HEK293 (cell line): ENCODE data around the gene TARBP1.

Experiments used
- BCL11A ChIP-seq: fragments of 450-650 bp; formaldehyde crosslinking; IDR thresholded peaks from 2 replicates; pipeline ENCODE4 v1.5.1; 2016; ENCODE audit warnings: low read depth, missing biosample characterization, missing genetic modification characterization
- BCL11B ChIP-seq: fragments of 450-650 bp; formaldehyde crosslinking; IDR thresholded peaks from 2 replicates; pipeline ENCODE4 v1.5.1; 2016; ENCODE audit warnings: low read depth, missing biosample characterization, missing genetic modification characterization
- FEZF1 ChIP-seq: fragments of 450-650 bp; formaldehyde crosslinking; IDR thresholded peaks from 2 replicates; pipeline ENCODE4 v1.5.1; 2016; ENCODE audit warnings: missing biosample characterization, missing genetic modification characterization
- KLF7 ChIP-seq: fragments of 450-650 bp; formaldehyde crosslinking; IDR thresholded peaks from 2 replicates; pipeline ENCODE4 v1.5.1; 2016; ENCODE audit warnings: missing biosample characterization, missing genetic modification characterization, borderline replicate concordance
- MZF1 ChIP-seq: fragments of 450-650 bp; formaldehyde crosslinking; IDR thresholded peaks from 2 replicates; pipeline ENCODE4 v1.5.1; 2017; ENCODE audit warnings: missing biosample characterization, missing genetic modification characterization, borderline replicate concordance
- SP3 ChIP-seq: fragments of 450-650 bp; formaldehyde crosslinking; IDR thresholded peaks from 2 replicates; pipeline ENCODE4 v1.5.1; 2016; ENCODE audit warnings: missing biosample characterization, missing genetic modification characterization
- SP7 ChIP-seq: fragments of 450-650 bp; formaldehyde crosslinking; IDR thresholded peaks from 2 replicates; pipeline ENCODE4 v1.5.1; 2016; ENCODE audit warnings: missing biosample characterization, missing genetic modification characterization
- ZBTB11 ChIP-seq: fragments of 450-650 bp; formaldehyde crosslinking; conservative IDR thresholded peaks from 2 replicates; pipeline ENCODE4 v1.5.1; 2016; ENCODE audit warnings: low read depth, missing biosample characterization, missing genetic modification characterization
- ZBTB21 ChIP-seq: fragments of 450-650 bp; formaldehyde crosslinking; IDR thresholded peaks from 2 replicates; pipeline ENCODE4 v1.5.1; 2017; ENCODE audit warnings: missing biosample characterization, missing genetic modification characterization
- ZFP37 ChIP-seq: fragments of 450-650 bp; formaldehyde crosslinking; IDR thresholded peaks from 2 replicates; pipeline ENCODE4 v1.5.1; 2016; ENCODE audit warnings: missing biosample characterization, missing genetic modification characterization
- ZNF121 ChIP-seq: fragments of 450-650 bp; formaldehyde crosslinking; IDR thresholded peaks from 2 replicates; pipeline ENCODE4 v1.5.1; 2016; ENCODE audit warnings: missing biosample characterization, missing genetic modification characterization
- ZNF146 ChIP-seq: fragments of 450-650 bp; formaldehyde crosslinking; IDR thresholded peaks from 2 replicates; pipeline ENCODE4 v1.5.1; 2016; ENCODE audit warnings: missing biosample characterization, missing genetic modification characterization
- ZNF221 ChIP-seq: fragments of 450-650 bp; formaldehyde crosslinking; IDR thresholded peaks from 2 replicates; pipeline ENCODE4 v1.5.1; 2017; ENCODE audit warnings: missing biosample characterization, missing genetic modification characterization, borderline replicate concordance
- ZNF26 ChIP-seq: fragments of 450-650 bp; formaldehyde crosslinking; IDR thresholded peaks from 2 replicates; pipeline ENCODE4 v1.5.1; 2016; ENCODE audit warnings: missing biosample characterization, missing genetic modification characterization
- ZNF266 ChIP-seq: fragments of 450-650 bp; formaldehyde crosslinking; IDR thresholded peaks from 2 replicates; pipeline ENCODE4 v1.5.1; 2016; ENCODE audit warnings: missing biosample characterization, missing genetic modification characterization, low read depth
- ZNF292 ChIP-seq: fragments of 450-650 bp; formaldehyde crosslinking; IDR thresholded peaks from 2 replicates; pipeline ENCODE4 v1.5.1; 2016; ENCODE audit warnings: low read depth, missing biosample characterization, missing genetic modification characterization, borderline replicate concordance
- ZNF311 ChIP-seq: fragments of 450-650 bp; formaldehyde crosslinking; IDR thresholded peaks from 2 replicates; pipeline ENCODE4 v1.5.1; 2017; ENCODE audit warnings: missing biosample characterization, missing genetic modification characterization, borderline replicate concordance
- ZNF341 ChIP-seq: fragments of 450-650 bp; formaldehyde crosslinking; IDR thresholded peaks from 2 replicates; pipeline ENCODE4; 2016; ENCODE audit warnings: low read depth, missing biosample characterization, missing genetic modification characterization
- ZNF639 ChIP-seq: fragments of 450-650 bp; formaldehyde crosslinking; IDR thresholded peaks from 2 replicates; pipeline ENCODE4 v1.5.1; 2016; ENCODE audit warnings: missing biosample characterization, missing genetic modification characterization
- ZNF830 ChIP-seq: fragments of 450-650 bp; IDR thresholded peaks from 2 replicates; pipeline ENCODE4 v1.5.0; 2018; ENCODE audit warnings: missing biosample characterization, missing genetic modification characterization, low read depth, mild to moderate bottlenecking, moderate library complexity
- ZSCAN23 ChIP-seq: fragments of 450-650 bp; formaldehyde crosslinking; IDR thresholded peaks from 2 replicates; pipeline ENCODE4 v1.5.1; 2016; ENCODE audit warnings: missing biosample characterization, missing genetic modification characterization
- ZSCAN4 ChIP-seq: fragments of 450-650 bp; formaldehyde crosslinking; IDR thresholded peaks from 2 replicates; pipeline ENCODE4 v1.5.1; 2017; ENCODE audit warnings: missing biosample characterization, missing genetic modification characterization
- TF ChIP-seq, protein P1 (sequence below): fragments of 450-650 bp; formaldehyde crosslinking; optimal IDR thresholded peaks from 2 replicates; pipeline ENCODE3; 2016; ENCODE audit warnings: missing biosample characterization, mild to moderate bottlenecking, missing genetic modification characterization
- TF ChIP-seq, protein P2 (sequence below): sonication (generic); formaldehyde crosslinking; IDR thresholded peaks from 2 replicates; pipeline ENCODE4 v1.8.1; 2022; ENCODE audit warnings: mild to moderate bottlenecking, moderate library complexity, missing genetic modification reagents
- TF ChIP-seq, protein P3 (sequence below): fragments of 450-650 bp; formaldehyde crosslinking; IDR thresholded peaks from 2 replicates; pipeline ENCODE4 v1.5.1; 2016; ENCODE audit warnings: missing biosample characterization, missing genetic modification characterization

TARBP1 gene

DNA sequence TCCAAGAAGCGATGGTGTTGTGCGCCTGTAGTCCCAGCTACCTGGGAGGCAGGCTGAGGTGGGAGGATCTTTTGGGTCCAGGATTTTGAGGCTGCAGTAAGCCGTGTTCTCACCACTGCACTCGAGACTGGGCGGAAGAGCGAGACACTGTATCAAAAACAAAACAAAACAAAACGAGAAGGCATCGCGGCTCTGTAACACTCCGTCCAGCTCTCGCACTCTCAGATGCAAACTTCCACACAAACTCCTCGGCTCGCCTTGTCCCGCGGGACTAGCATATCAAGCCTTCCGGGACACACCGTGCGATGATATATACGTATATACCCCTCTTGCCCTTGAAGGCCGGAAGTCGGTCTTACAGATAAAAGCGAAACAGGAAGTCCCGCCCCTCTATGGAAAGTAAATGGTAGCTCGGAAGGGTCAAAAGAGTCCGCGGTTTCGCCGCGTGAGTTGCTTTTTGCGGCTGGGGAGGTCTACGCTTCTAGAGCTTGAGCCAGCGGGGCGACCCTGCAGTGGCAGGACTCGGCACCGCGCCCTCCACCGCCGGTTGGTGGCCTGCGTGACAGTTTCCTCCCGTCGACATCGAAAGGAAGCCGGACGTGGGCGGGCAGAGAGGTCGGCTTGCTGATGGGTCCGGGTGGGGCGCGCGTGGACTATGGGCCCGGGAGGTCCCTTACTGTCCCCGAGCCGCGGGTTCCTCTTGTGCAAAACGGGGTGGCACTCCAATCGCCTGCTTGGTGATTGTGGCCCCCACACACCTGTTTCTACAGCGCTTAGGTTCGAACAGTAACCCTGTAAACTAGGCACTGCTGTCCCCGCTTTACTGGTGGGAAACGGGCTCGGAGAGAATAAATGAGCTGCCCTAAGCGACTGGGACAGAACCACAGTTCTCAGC is 105.7 kb downstream of the TARBP1 start, which contains the start of gene COA6 (continued):
- TF ChIP-seq ZNF26 (tag by site-specific recombination) (no peak), ZNF266 (tag by site-specific recombination) (no peak; the same call in 1 of the 2 replicates), ZNF292 (tag by site-specific recombination) (no peak), ZNF121 (peak; percentile 95), ZNF311 (tag by site-specific recombination) (no peak), ZBTB21 (tag by site-specific recombination) (peak; percentile 72; the same call in 1 of the 2 replicates), KLF7 (tag by site-specific recombination) (peak; percentile 81; the same call in 1 of the 2 replicates), ZSCAN4 (no peak; the same call in 1 of the 2 replicates), ZFP37 (tag by site-specific recombination) (peak; percentile 98), FEZF1 (tag by site-specific recombination) (no peak; the same call in none of the 2 replicates), ZNF639 (tag by site-specific recombination) (peak; percentile 75), BCL11A (tag by site-specific recombination) (peak; percentile 8; the same call in 1 of the 2 replicates), ZNF830 (no peak), ZNF221 (peak; percentile 91; the same call in 1 of the 2 replicates), ZSCAN23 (tag by site-specific recombination) (peak; percentile 59; the same call in 1 of the 2 replicates), SP3 (peak; percentile 90), SP7 (tag by site-specific recombination) (peak; percentile 93), ZBTB11 (peak; percentile 99), ZNF146 (tag by site-specific recombination) (0 out of 2 replicates have a peak, but pooled peaks have one; percentile 5), MZF1 (tag by site-specific recombination) (0 out of 2 replicates have a peak, but pooled peaks have one; percentile 66), ZNF341 (peak; percentile 23; the same call in 1 of the 2 replicates), BCL11B (peak; percentile 67)
- TF ChIP-seq, protein P1, sequence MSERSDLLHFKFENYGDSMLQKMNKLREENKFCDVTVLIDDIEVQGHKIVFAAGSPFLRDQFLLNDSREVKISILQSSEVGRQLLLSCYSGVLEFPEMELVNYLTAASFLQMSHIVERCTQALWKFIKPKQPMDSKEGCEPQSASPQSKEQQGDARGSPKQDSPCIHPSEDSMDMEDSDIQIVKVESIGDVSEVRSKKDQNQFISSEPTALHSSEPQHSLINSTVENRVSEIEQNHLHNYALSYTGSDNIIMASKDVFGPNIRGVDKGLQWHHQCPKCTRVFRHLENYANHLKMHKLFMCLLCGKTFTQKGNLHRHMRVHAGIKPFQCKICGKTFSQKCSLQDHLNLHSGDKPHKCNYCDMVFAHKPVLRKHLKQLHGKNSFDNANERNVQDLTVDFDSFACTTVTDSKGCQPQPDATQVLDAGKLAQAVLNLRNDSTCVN (tag by site-specific recombination), result peak; percentile 86
- TF ChIP-seq, protein P2, sequence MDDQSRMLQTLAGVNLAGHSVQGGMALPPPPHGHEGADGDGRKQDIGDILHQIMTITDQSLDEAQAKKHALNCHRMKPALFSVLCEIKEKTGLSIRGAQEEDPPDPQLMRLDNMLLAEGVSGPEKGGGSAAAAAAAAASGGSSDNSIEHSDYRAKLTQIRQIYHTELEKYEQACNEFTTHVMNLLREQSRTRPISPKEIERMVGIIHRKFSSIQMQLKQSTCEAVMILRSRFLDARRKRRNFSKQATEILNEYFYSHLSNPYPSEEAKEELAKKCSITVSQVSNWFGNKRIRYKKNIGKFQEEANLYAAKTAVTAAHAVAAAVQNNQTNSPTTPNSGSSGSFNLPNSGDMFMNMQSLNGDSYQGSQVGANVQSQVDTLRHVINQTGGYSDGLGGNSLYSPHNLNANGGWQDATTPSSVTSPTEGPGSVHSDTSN, result 0 out of 2 replicates have a peak, but pooled peaks have one; percentile 73
- TF ChIP-seq, protein P3, sequence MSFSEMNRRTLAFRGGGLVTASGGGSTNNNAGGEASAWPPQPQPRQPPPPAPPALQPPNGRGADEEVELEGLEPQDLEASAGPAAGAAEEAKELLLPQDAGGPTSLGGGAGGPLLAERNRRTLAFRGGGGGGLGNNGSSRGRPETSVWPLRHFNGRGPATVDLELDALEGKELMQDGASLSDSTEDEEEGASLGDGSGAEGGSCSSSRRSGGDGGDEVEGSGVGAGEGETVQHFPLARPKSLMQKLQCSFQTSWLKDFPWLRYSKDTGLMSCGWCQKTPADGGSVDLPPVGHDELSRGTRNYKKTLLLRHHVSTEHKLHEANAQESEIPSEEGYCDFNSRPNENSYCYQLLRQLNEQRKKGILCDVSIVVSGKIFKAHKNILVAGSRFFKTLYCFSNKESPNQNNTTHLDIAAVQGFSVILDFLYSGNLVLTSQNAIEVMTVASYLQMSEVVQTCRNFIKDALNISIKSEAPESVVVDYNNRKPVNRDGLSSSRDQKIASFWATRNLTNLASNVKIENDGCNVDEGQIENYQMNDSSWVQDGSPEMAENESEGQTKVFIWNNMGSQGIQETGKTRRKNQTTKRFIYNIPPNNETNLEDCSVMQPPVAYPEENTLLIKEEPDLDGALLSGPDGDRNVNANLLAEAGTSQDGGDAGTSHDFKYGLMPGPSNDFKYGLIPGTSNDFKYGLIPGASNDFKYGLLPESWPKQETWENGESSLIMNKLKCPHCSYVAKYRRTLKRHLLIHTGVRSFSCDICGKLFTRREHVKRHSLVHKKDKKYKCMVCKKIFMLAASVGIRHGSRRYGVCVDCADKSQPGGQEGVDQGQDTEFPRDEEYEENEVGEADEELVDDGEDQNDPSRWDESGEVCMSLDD (tag by site-specific recombination), result peak; percentile 67
